Endothelial cell of umbilical vein (primary cell): ENCODE results near the gene CEP295NL. TPM values are rescaled to one million over a fixed set of nuclear protein-coding genes. Genes with fewer than 3 reads are reported as not detected.

ENCODE experiments used
- BruUV-seq: library from RNA; stranded (reverse); fragments of 400-500 nt; replicated peaks from 2 replicates; lab custom pipeline; 2021; lab: Mats Ljungman, UMichigan
- CTCF ChIA-PET: fragments of 300-600, 350-600 bp; sonication (Branson Sonifier 250); formaldehyde crosslinking; loops from one replicate; lab custom pipeline; 2021; ENCODE audit warnings: antibody characterized with exemption, inconsistent platforms; lab: Charles Lee
- POLR2A ChIA-PET: fragments of 300-600, 350-600 bp; sonication (Branson Sonifier 250); formaldehyde crosslinking; loops from one replicate; lab custom pipeline; 2021; ENCODE audit warnings: antibody characterized with exemption, inconsistent platforms; lab: Charles Lee
- DNase-seq: peaks from one replicate; pipeline ENCODE4 v3.0.0-alpha.2; 2011; ENCODE audit warnings: low read depth, low spot score
- FAIRE-seq: peaks from 2 replicates; lab custom pipeline; 2011; peaks lifted over from hg19 to GRCh38; lab: Jason Lieb, UNC
- H2AFZ ChIP-seq: 2 replicates; pipeline ENCODE4 v1.6.0; 2012; ENCODE audit warnings: low read depth, low read length, control low read depth, inconsistent platforms
- H3K27ac ChIP-seq: 2 replicates; pipeline ENCODE4 v1.5.1; 2011; ENCODE audit warnings: low read depth, mild to moderate bottlenecking, control low read depth, low read length, moderate library complexity; ENCODE audit not compliant: insufficient read depth
- H3K27me3 ChIP-seq, 2 experiments: 2 replicates each; pipeline versions ENCODE4 v1.6.0 to v1.6.1; 2011; ENCODE audit warnings: low read length in 2 of 2, mixed read lengths in 1 of 2; ENCODE audit not compliant: control insufficient read depth in 2 of 2, insufficient read depth in 2 of 2
- H3K36me3 ChIP-seq, 2 experiments: 2 replicates in 1 of 2; 3 replicates in 1 of 2; pipeline ENCODE4 v1.5.1; 2011; ENCODE audit warnings: low read length in 2 of 2, mild to moderate bottlenecking in 1 of 2, moderate library complexity in 1 of 2; ENCODE audit not compliant: control insufficient read depth in 2 of 2, insufficient read depth in 2 of 2; ENCODE audit errors: extremely low read depth in 1 of 2
- H3K4me1 ChIP-seq: 3 replicates; pipeline ENCODE4 v1.5.1; 2011; ENCODE audit warnings: mild to moderate bottlenecking, low read length; ENCODE audit not compliant: control insufficient read depth, insufficient read depth; ENCODE audit errors: extremely low read depth
- H3K4me2 ChIP-seq: 2 replicates; pipeline ENCODE4 v1.6.1; 2011; ENCODE audit warnings: low read length, control low read depth, mixed read lengths; ENCODE audit not compliant: insufficient read depth
- H3K4me3 ChIP-seq, 3 experiments: fragments of 200-600 bp in 1 of 3; sonication (generic), shearing (Covaris generic) in 1 of 3; replicated peaks in 1 of 3; 2 replicates each; pipeline ENCODE4 v1.5.1; 2011 to 2016; ENCODE audit warnings: control low read depth in 3 of 3, low read length in 3 of 3, mild to moderate bottlenecking in 2 of 3, inconsistent platforms in 1 of 3, low read depth in 1 of 3, moderate library complexity in 1 of 3; ENCODE audit not compliant: insufficient read depth in 1 of 3
- H3K79me2 ChIP-seq: 2 replicates; pipeline ENCODE4 v1.6.0; 2012; ENCODE audit warnings: low read length, inconsistent platforms; ENCODE audit not compliant: control insufficient read depth, insufficient read depth
- H3K9ac ChIP-seq: replicated peaks from 2 replicates; pipeline ENCODE3; 2011; ENCODE audit warnings: low read length, control low read depth; ENCODE audit not compliant: insufficient read depth; ENCODE audit errors: extremely low read depth
- H3K9me1 ChIP-seq: replicated peaks from 3 replicates; pipeline ENCODE4 v1.6.0; 2011; ENCODE audit warnings: mild to moderate bottlenecking, low read length; ENCODE audit not compliant: control insufficient read depth, insufficient read depth; ENCODE audit errors: extremely low read depth
- H3K9me3 ChIP-seq: replicated peaks from 2 replicates; pipeline ENCODE4 v1.5.1; 2012; ENCODE audit warnings: low read length, inconsistent platforms; ENCODE audit not compliant: control insufficient read depth, insufficient read depth
- H4K20me1 ChIP-seq: replicated peaks from 2 replicates; pipeline ENCODE3; 2011; ENCODE audit warnings: mild to moderate bottlenecking, low read length; ENCODE audit not compliant: control insufficient read depth, insufficient read depth; ENCODE audit errors: extremely low read depth
- dilution Hi-C: fragments of 300-500 bp; cut with MboI; formaldehyde crosslinking; loops from one replicate; pipeline ENCODE4 v1.15.0; 2019; ENCODE audit warnings: low sequenced_read_pairs; ENCODE audit not compliant: extremely low pct_ligation_motif_present
- intact Hi-C: fragments of 100-400 bp; cut with micrococcal nuclease; formaldehyde crosslinking; loops from one replicate; pipeline ENCODE4 v1.10.0; 2022
- polyA plus RNA-seq, 4 experiments: library from polyadenylated mRNA; depleted of rRNA in 3 of 4; stranded (reverse) in 3 of 4; unstranded in 1 of 4; fragments of >200 nt; gene quantifications; 2 replicates each; pipeline versions ENCODE4 v1.2.1 to v1.2.3, GENCODE V29; 2011 to 2012; ENCODE audit warnings: missing spikeins in 1 of 4
- total RNA-seq: library from RNA; stranded (reverse); gene quantifications from 2 replicates; pipeline ENCODE4 v1.2.3, GENCODE V29; 2021
- TF ChIP-seq, protein P1 (sequence below), 2 donors: IDR thresholded peaks; 1 replicate in 1 of 2; 2 replicates in 1 of 2; pipeline ENCODE4 v1.5.1; 2011; ENCODE audit warnings: low read length in 2 of 2, mild to moderate bottlenecking in 2 of 2, moderate library complexity in 2 of 2, control low read depth in 1 of 2, inconsistent platforms in 1 of 2, low read depth in 1 of 2; ENCODE audit not compliant: insufficient read depth in 1 of 2; ENCODE audit errors: extremely low read depth in 1 of 2
- TF ChIP-seq, protein P2 (sequence below): IDR thresholded peaks from 2 replicates; pipeline ENCODE4 v1.6.1; 2011; ENCODE audit not compliant: insufficient read depth, insufficient read length

CEP295NL gene
- total and polyA plus RNA-seq, 2 donors (not counting 3 experiments of a cell fraction or from before 2014, with no cell fraction given) = 0.10 to 8.3 TPM

DNA sequence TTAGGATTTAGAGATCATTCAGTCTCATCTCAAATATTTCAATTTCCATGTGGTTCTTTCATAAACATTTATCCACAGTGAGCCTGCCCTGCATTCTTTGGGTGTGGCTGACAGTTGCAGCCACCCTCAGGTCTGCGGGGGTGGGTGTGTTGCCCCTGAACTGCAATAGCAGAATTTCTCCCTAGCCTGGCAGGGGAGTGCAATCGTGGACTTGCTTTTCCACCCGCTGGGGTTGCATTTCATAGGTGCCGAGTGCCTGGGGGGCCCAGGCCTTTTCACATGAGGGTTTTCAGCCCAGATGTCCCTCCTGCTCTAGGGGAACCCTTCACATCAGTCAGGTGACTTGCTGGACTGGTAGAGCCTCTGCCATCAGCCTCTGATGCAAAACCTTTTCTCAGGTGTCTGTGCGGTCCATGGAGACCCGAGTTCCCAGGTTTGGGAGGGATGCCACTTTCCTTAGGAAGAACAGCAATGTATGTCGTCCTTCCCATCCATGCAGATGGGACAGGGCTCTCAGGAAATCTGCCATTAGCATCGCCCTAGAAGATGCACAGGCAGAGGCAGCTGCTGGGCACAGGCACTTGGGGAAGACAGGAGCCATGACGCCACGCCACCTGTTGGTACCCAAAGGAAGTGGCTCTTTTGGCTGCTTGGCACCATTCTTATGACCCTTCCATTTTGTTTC, 60.0 kb downstream of the CEP295NL start:
- Histone ChIP-seq H2AFZ (no peak overlapping the region), H3K4me3 (no peak overlapping the region), H3K4me2 (no peak overlapping the region), H4K20me1 (no peaks in the 10 kb centered on the region), H3K27me3 (no peaks in the 10 kb centered on the region), H3K27ac (no peak overlapping the region), H3K9ac (no peak overlapping the region), H3K36me3 (no peaks in the 10 kb centered on the region), H3K9me1 (no peaks in the 10 kb centered on the region), H3K79me2 (peaks cover 20% of the 10 kb centered on the region), H3K9me3 (no peaks in the 10 kb centered on the region), H3K4me1 (peaks cover 16% of the 10 kb centered on the region)
- intact Hi-C loops (loop anchor here (1.0 kb wide), 1 partner anchor 346 kb away; no protein-coding TSS in a partner anchor), dilution Hi-C loops (no loop called here)
- peak; percentile 19 for DNase-seq
- no TSS peak for BruUV-seq
- peak; percentile 81 for FAIRE-seq
- ChIA-PET POLR2A (no interaction called here), CTCF (interaction anchor here (0.6 to 2.9 kb wide), 6 partner anchors 10 to 346 kb away, joined by 3 to 8 read pairs (median 4); no protein-coding TSS in a partner anchor)
- TF ChIP-seq, protein P1, sequence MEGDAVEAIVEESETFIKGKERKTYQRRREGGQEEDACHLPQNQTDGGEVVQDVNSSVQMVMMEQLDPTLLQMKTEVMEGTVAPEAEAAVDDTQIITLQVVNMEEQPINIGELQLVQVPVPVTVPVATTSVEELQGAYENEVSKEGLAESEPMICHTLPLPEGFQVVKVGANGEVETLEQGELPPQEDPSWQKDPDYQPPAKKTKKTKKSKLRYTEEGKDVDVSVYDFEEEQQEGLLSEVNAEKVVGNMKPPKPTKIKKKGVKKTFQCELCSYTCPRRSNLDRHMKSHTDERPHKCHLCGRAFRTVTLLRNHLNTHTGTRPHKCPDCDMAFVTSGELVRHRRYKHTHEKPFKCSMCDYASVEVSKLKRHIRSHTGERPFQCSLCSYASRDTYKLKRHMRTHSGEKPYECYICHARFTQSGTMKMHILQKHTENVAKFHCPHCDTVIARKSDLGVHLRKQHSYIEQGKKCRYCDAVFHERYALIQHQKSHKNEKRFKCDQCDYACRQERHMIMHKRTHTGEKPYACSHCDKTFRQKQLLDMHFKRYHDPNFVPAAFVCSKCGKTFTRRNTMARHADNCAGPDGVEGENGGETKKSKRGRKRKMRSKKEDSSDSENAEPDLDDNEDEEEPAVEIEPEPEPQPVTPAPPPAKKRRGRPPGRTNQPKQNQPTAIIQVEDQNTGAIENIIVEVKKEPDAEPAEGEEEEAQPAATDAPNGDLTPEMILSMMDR (IDR thresholded peaks at IDR 0.05; ENCODE audit: extremely low read depth in 1 of 2, insufficient read depth in 1 of 2, low read depth in 1 of 2, low read length in 2 of 2) = peak; percentile 61 to 76
- TF ChIP-seq, protein P2, sequence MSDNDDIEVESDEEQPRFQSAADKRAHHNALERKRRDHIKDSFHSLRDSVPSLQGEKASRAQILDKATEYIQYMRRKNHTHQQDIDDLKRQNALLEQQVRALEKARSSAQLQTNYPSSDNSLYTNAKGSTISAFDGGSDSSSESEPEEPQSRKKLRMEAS = no peak
